ENCODE measurements around the gene MAPK7. TPM values are rescaled to one million over a fixed set of nuclear protein-coding genes. Genes with fewer than 3 reads are reported as not detected.

The MAPK7 gene
- total RNA-seq, 1 experiment from 2014 or later, result 20.8 TPM

GRCh38 chr17:19398301-19399181, 20.2 kb downstream of the MAPK7 start:
- intact Hi-C loops (cut with micrococcal nuclease; ENCODE audit: unreplicated experiment), result no loop called here
- BruUV-seq (replicated peaks), result no TSS peak
- ChIA-PET POLR2A (no interaction called here), CTCF (no interaction called here)
- H3K36me3 ChIP-seq (ENCODE audit: control insufficient read depth, insufficient read depth, low read length), result no peaks in the 10 kb centered on the region
- peaks cover 5% of the 10 kb centered on the region for H3K27me3 Mint-ChIP-seq (ENCODE audit: insufficient read depth, unreplicated experiment)
- no peaks in the 10 kb centered on the region for H3K9me3 ChIP-seq
- no peaks in the 10 kb centered on the region for H3K4me1 ChIP-seq
- no peak overlapping the region for H3K27ac Mint-ChIP-seq (ENCODE audit: unreplicated experiment)
- no peaks in the 10 kb centered on the region for H3K27me3 ChIP-seq (replicated peaks; ENCODE audit: control insufficient read depth, insufficient read depth, low read length)
- no peak overlapping the region for H3K4me3 Mint-ChIP-seq (ENCODE audit: unreplicated experiment)
- no peak for TF ChIP-seq CTCF (IDR thresholded peaks at IDR 0.05; ENCODE audit: insufficient read depth in 1 of 2, low read depth in 1 of 2, low read length in 1 of 2, severe bottlenecking in 1 of 2, unreplicated experiment in 1 of 2)
- no peaks in the 10 kb centered on the region for H3K36me3 Mint-ChIP-seq (ENCODE audit: insufficient read depth, unreplicated experiment)
- H3K4me1 Mint-ChIP-seq (ENCODE audit: low read depth, unreplicated experiment), result no peaks in the 10 kb centered on the region
- H3K4me3 ChIP-seq (ENCODE audit: low read depth, low read length), result no peak overlapping the region
- H3K9me3 Mint-ChIP-seq (ENCODE audit: unreplicated experiment), result no peaks in the 10 kb centered on the region
- no peak for DNase-seq

GRCh38 chr17:19399750-19400450, 21.6 kb downstream of the MAPK7 start:
- POLR2A ChIA-PET, result no interaction called here
- Mint-ChIP-seq H3K27ac (ENCODE audit: unreplicated experiment) (no peak overlapping the region), H3K27me3 (ENCODE audit: insufficient read depth, unreplicated experiment) (peaks cover 7% of the 10 kb centered on the region), H3K36me3 (ENCODE audit: insufficient read depth, unreplicated experiment) (no peaks in the 10 kb centered on the region), H3K9me3 (ENCODE audit: unreplicated experiment) (no peaks in the 10 kb centered on the region), H3K4me3 (ENCODE audit: unreplicated experiment) (no peak overlapping the region), H3K4me1 (ENCODE audit: low read depth, unreplicated experiment) (no peaks in the 10 kb centered on the region)
- TF ChIP-seq CTCF (IDR thresholded peaks at IDR 0.05; ENCODE audit: insufficient read depth in 1 of 2, low read depth in 1 of 2, low read length in 1 of 2, severe bottlenecking in 1 of 2, unreplicated experiment in 1 of 2), result no peak
- H3K9me3 ChIP-seq, result no peaks in the 10 kb centered on the region
- no peak overlapping the region for H3K4me3 ChIP-seq (ENCODE audit: low read depth, low read length)
- no peak for DNase-seq
- no peaks in the 10 kb centered on the region for H3K4me1 ChIP-seq
- no peaks in the 10 kb centered on the region for H3K36me3 ChIP-seq (ENCODE audit: control insufficient read depth, insufficient read depth, low read length)
- intact Hi-C loops (cut with micrococcal nuclease; ENCODE audit: unreplicated experiment), result no loop called here
- no TSS peak for BruUV-seq (replicated peaks)
- CTCF ChIA-PET, result interaction anchor here (0.6 kb wide), 1 partner anchor 52 kb away, joined by 3 read pairs; no protein-coding TSS in a partner anchor
- no peaks in the 10 kb centered on the region for H3K27me3 ChIP-seq (replicated peaks; ENCODE audit: control insufficient read depth, insufficient read depth, low read length)

- no peak for DNase-seq
- Mint-ChIP-seq H3K4me3 (ENCODE audit: unreplicated experiment) (no peak overlapping the region), H3K36me3 (ENCODE audit: insufficient read depth, unreplicated experiment) (no peaks in the 10 kb centered on the region), H3K27me3 (ENCODE audit: insufficient read depth, unreplicated experiment) (peaks cover 7% of the 10 kb centered on the region), H3K9me3 (ENCODE audit: unreplicated experiment) (no peaks in the 10 kb centered on the region), H3K4me1 (ENCODE audit: low read depth, unreplicated experiment) (no peaks in the 10 kb centered on the region), H3K27ac (ENCODE audit: unreplicated experiment) (no peak overlapping the region)
- POLR2A ChIA-PET, result no interaction called here
- Histone ChIP-seq H3K27me3 (replicated peaks; ENCODE audit: control insufficient read depth, insufficient read depth, low read length) (no peaks in the 10 kb centered on the region), H3K9me3 (no peaks in the 10 kb centered on the region), H3K4me3 (ENCODE audit: low read depth, low read length) (no peak overlapping the region), H3K36me3 (ENCODE audit: control insufficient read depth, insufficient read depth, low read length) (no peaks in the 10 kb centered on the region), H3K4me1 (no peaks in the 10 kb centered on the region)
- intact Hi-C loops (cut with micrococcal nuclease; ENCODE audit: unreplicated experiment), result no loop called here
- TF ChIP-seq CTCF (IDR thresholded peaks at IDR 0.05; ENCODE audit: insufficient read depth in 1 of 2, low read depth in 1 of 2, low read length in 1 of 2, severe bottlenecking in 1 of 2, unreplicated experiment in 1 of 2), result no peak
- no TSS peak for BruUV-seq (replicated peaks)
- CTCF ChIA-PET, result no interaction called here
These were observed 23.2 kb downstream of the MAPK7 start for GRCh38 chr17:19401321-19402010.
